CD4-positive, alpha-beta memory T cell (primary cell): Measurements from ENCODE around the gene ZCCHC10. TPM values are rescaled to one million over a fixed set of nuclear protein-coding genes. Genes with fewer than 3 reads are reported as not detected.

Experiments used
- CTCF ChIA-PET: fragments of 350-600 bp; sonication (Branson Sonifier 250); formaldehyde crosslinking; loops from one replicate; lab custom pipeline; 2021; ENCODE audit warnings: inconsistent platforms; ENCODE audit not compliant: partially characterized antibody; lab: Charles Lee
- POLR2A ChIA-PET: fragments of 350-600 bp; sonication (Branson Sonifier 250); formaldehyde crosslinking; loops from one replicate; lab custom pipeline; 2021; ENCODE audit not compliant: partially characterized antibody; lab: Charles Lee
- DNase-seq, 5 donors: peaks; one replicate each; pipeline versions ENCODE4 v3.0.0 to v3.0.0-alpha.2; 2020 to 2022; ENCODE audit warnings: mixed read lengths in 1 of 5
- H3K27ac ChIP-seq: one replicate; pipeline ENCODE4 v1.7.0; 2013; ENCODE audit warnings: low read depth, low read length
- H3K27me3 ChIP-seq: 2 replicates; pipeline ENCODE4 v1.7.0; 2013; ENCODE audit warnings: mild to moderate bottlenecking, low read length, moderate library complexity; ENCODE audit not compliant: insufficient read depth
- H3K36me3 ChIP-seq: 2 replicates; pipeline ENCODE4 v1.7.0; 2013; ENCODE audit warnings: mild to moderate bottlenecking, low read length, moderate library complexity; ENCODE audit not compliant: insufficient read depth
- H3K4me1 ChIP-seq: 2 replicates; pipeline ENCODE4 v1.7.0; 2013; ENCODE audit warnings: mild to moderate bottlenecking, low read length, moderate library complexity; ENCODE audit not compliant: insufficient read depth
- H3K4me3 ChIP-seq, 2 donors: one replicate each; pipeline ENCODE4 v1.7.0; 2013; ENCODE audit warnings: low read length in 2 of 2, mild to moderate bottlenecking in 1 of 2
- H3K9me3 ChIP-seq, 2 donors: one replicate each; pipeline ENCODE4 v1.7.0; 2013; ENCODE audit warnings: low read length in 2 of 2, control low read depth in 1 of 2; ENCODE audit not compliant: control insufficient read depth in 1 of 2
- H3K27ac Mint-ChIP-seq, 7 donors: one replicate each; pipeline ENCODE4 v1.8.0; 2020 to 2021; ENCODE audit warnings: mixed read lengths in 7 of 7, mild to moderate bottlenecking in 6 of 7, inconsistent platforms in 3 of 7, moderate library complexity in 3 of 7
- H3K27me3 Mint-ChIP-seq, 2 donors: one replicate each; pipeline ENCODE4 v1.8.0; 2020 to 2021; ENCODE audit warnings: mixed read lengths in 2 of 2
- H3K36me3 Mint-ChIP-seq, 2 donors: one replicate each; pipeline ENCODE4 v1.8.0; 2020 to 2021; ENCODE audit warnings: mixed read lengths in 2 of 2, inconsistent platforms in 1 of 2, mild to moderate bottlenecking in 1 of 2
- H3K4me1 Mint-ChIP-seq, 4 donors: one replicate each; pipeline ENCODE4 v1.8.0; 2020 to 2021; ENCODE audit warnings: mixed read lengths in 4 of 4, mild to moderate bottlenecking in 1 of 4
- H3K4me3 Mint-ChIP-seq, 8 donors: one replicate each; pipeline ENCODE4 v1.8.0; 2020 to 2021; ENCODE audit warnings: mixed read lengths in 8 of 8, mild to moderate bottlenecking in 7 of 8, moderate library complexity in 6 of 8, inconsistent platforms in 3 of 8
- H3K9me3 Mint-ChIP-seq, 8 donors: one replicate each; pipeline ENCODE4 v1.8.0; 2020 to 2021; ENCODE audit warnings: mixed read lengths in 8 of 8, mild to moderate bottlenecking in 5 of 8, inconsistent platforms in 3 of 8, moderate library complexity in 1 of 8
- intact Hi-C: fragments of 100-400 bp; cut with micrococcal nuclease; formaldehyde crosslinking; loops from one replicate; pipeline ENCODE4 v1.15.1; 2023
- polyA plus RNA-seq, 2 donors: library from polyadenylated mRNA; unstranded; fragments of 300-500 nt; fragmentation: Illumina TruSeq; gene quantifications; one replicate each; pipeline ENCODE4 v1.2.3, GENCODE V29; 2021
- total RNA-seq, 2 experiments: library from RNA; stranded (reverse); gene quantifications; one replicate each; pipeline ENCODE4 v1.2.3, GENCODE V29; 2021

The ZCCHC10 gene
- total RNA-seq: 10 to 100 TPM; 20.1 to 20.6 TPM
- 10 to 100 TPM; 46.8 to 50.2 TPM for polyA plus RNA-seq

GRCh38 chr5:133025804-133026663, at the start of gene ZCCHC10:
TSS of gene ZCCHC10 (minus strand) at chr5:133026549. CDS start at chr5:133026537, 12 bp downstream.
- Mint-ChIP-seq H3K4me3 (peak within 1 kb of the TSS; percentile 92 to 97 (median 96)), H3K36me3 (peaks cover 3 to 27% of the 10 kb centered on the region in 2 donors), H3K9me3 (no peaks in the 10 kb centered on the region), H3K27me3 (no peaks in the 10 kb centered on the region), H3K27ac (peak within 1 kb of the TSS; percentile 94 to 98 (median 97)), H3K4me1 (peaks cover 14 to 30% (median 18%) of the 10 kb centered on the region in 4 donors)
- POLR2A ChIA-PET: interaction anchor here (2.9 to 4.6 kb wide), 2 partner anchors 25 to 63 kb away, joined by 19 to 36 read pairs; partner anchors contain the start of genes AFF4 and HSPA4
- H3K36me3 ChIP-seq: no peaks in the 10 kb centered on the region
- intact Hi-C loops: loop anchor here (1.0 kb wide), 2 partner anchors 25 to 63 kb away; partner anchors contain the start of gene AFF4
- peaks cover 20% of the 10 kb centered on the region for H3K4me1 ChIP-seq
- CTCF ChIA-PET: no interaction called here
- peak within 1 kb of the TSS; percentile 98 for H3K27ac ChIP-seq
- DNase-seq: peak; percentile 86 to 92 (median 87)
- H3K9me3 ChIP-seq: no peaks in the 10 kb centered on the region
- peak within 1 kb of the TSS; percentile 81 to 92 for H3K4me3 ChIP-seq
- H3K27me3 ChIP-seq: no peaks in the 10 kb centered on the region

- Histone ChIP-seq H3K9me3 (no peaks in the 10 kb centered on the region), H3K4me1 (peaks cover 5% of the 10 kb centered on the region), H3K4me3 (no peak overlapping the region), H3K27me3 (no peaks in the 10 kb centered on the region), H3K36me3 (peaks cover 41% of the 10 kb centered on the region), H3K27ac (no peak overlapping the region)
- Mint-ChIP-seq H3K4me3 (no peak overlapping the region), H3K9me3 (no peaks in the 10 kb centered on the region), H3K27ac (peak overlapping the region in 1 of 7 donors; percentile 66), H3K36me3 (peaks cover 46 to 73% of the 10 kb centered on the region in 2 donors), H3K4me1 (peaks cover 15 to 25% (median 19%) of the 10 kb centered on the region in 4 donors), H3K27me3 (no peaks in the 10 kb centered on the region)
- intact Hi-C loops: no loop called here
- ChIA-PET POLR2A (no interaction called here), CTCF (no interaction called here)
- DNase-seq: no peak
Measured at GRCh38 chr5:133075572-133076536, 49.5 kb upstream of the ZCCHC10 start.

- Mint-ChIP-seq H3K27ac (no peak overlapping the region), H3K36me3 (peaks cover 58 to 82% of the 10 kb centered on the region in 2 donors), H3K4me3 (no peak overlapping the region), H3K4me1 (peaks cover 8 to 23% (median 12%) of the 10 kb centered on the region in 4 donors), H3K27me3 (no peaks in the 10 kb centered on the region), H3K9me3 (no peaks in the 10 kb centered on the region)
- no peak for DNase-seq
- no peaks in the 10 kb centered on the region for H3K9me3 ChIP-seq
- no peaks in the 10 kb centered on the region for H3K4me1 ChIP-seq
- no peak overlapping the region for H3K4me3 ChIP-seq
- POLR2A ChIA-PET: interaction anchor here (0.7 kb wide), 1 partner anchor 175 kb away, joined by 5 read pairs; no protein-coding TSS in a partner anchor
- intact Hi-C loops: no loop called here
- CTCF ChIA-PET: interaction anchor here (1.3 kb wide), 1 partner anchor 48 kb away, joined by 3 read pairs; no protein-coding TSS in a partner anchor
- peaks cover 47% of the 10 kb centered on the region for H3K36me3 ChIP-seq
- H3K27me3 ChIP-seq: no peaks in the 10 kb centered on the region
- no peak overlapping the region for H3K27ac ChIP-seq
Measured at GRCh38 chr5:133072021-133072420, 45.7 kb upstream of the ZCCHC10 start.

- H3K27ac Mint-ChIP-seq: peak overlapping the region in 1 of 7 donors; percentile 25
- no peak overlapping the region for H3K4me3 ChIP-seq
- peaks cover 33 to 57% of the 10 kb centered on the region in 2 donors for H3K36me3 Mint-ChIP-seq
- intact Hi-C loops: no loop called here
- H3K4me3 Mint-ChIP-seq: no peak overlapping the region
- CTCF ChIA-PET: no interaction called here
- peaks cover 19 to 35% (median 28%) of the 10 kb centered on the region in 4 donors for H3K4me1 Mint-ChIP-seq
- no peak for DNase-seq
- peaks cover 25% of the 10 kb centered on the region for H3K4me1 ChIP-seq
- H3K27me3 ChIP-seq: no peaks in the 10 kb centered on the region
- no peaks in the 10 kb centered on the region for H3K9me3 ChIP-seq
- H3K27ac ChIP-seq: no peak overlapping the region
- H3K36me3 ChIP-seq: peaks cover 17% of the 10 kb centered on the region
- H3K27me3 Mint-ChIP-seq: no peaks in the 10 kb centered on the region
- POLR2A ChIA-PET: no interaction called here
- H3K9me3 Mint-ChIP-seq: no peaks in the 10 kb centered on the region
Measured at GRCh38 chr5:133066045-133066444, 39.7 kb upstream of the ZCCHC10 start.

- intact Hi-C loops: no loop called here
- Histone ChIP-seq H3K4me3 (no peak overlapping the region), H3K4me1 (peaks cover 27% of the 10 kb centered on the region), H3K27me3 (no peaks in the 10 kb centered on the region), H3K9me3 (no peaks in the 10 kb centered on the region), H3K36me3 (peaks cover 17% of the 10 kb centered on the region), H3K27ac (no peak overlapping the region)
- no peak for DNase-seq
- H3K9me3 Mint-ChIP-seq: no peaks in the 10 kb centered on the region
- H3K27ac Mint-ChIP-seq: peak overlapping the region in 1 of 7 donors; percentile 34
- H3K4me3 Mint-ChIP-seq: no peak overlapping the region
- H3K36me3 Mint-ChIP-seq: peaks cover 29 to 54% of the 10 kb centered on the region in 2 donors
- H3K27me3 Mint-ChIP-seq: no peaks in the 10 kb centered on the region
- POLR2A ChIA-PET: no interaction called here
- H3K4me1 Mint-ChIP-seq: peaks cover 19 to 39% (median 28%) of the 10 kb centered on the region in 4 donors
- CTCF ChIA-PET: no interaction called here
Measured at GRCh38 chr5:133065471-133065870, 39.1 kb upstream of the ZCCHC10 start.

GRCh38 chr5:133063965-133064364, 37.6 kb upstream of the ZCCHC10 start:
- Mint-ChIP-seq H3K4me3 (no peak overlapping the region), H3K27me3 (no peaks in the 10 kb centered on the region), H3K36me3 (peaks cover 23 to 42% of the 10 kb centered on the region in 2 donors), H3K27ac (no peak overlapping the region), H3K4me1 (peaks cover 22 to 44% (median 32%) of the 10 kb centered on the region in 4 donors), H3K9me3 (no peaks in the 10 kb centered on the region)
- no peak for DNase-seq
- peaks cover 14% of the 10 kb centered on the region for H3K36me3 ChIP-seq
- ChIA-PET CTCF (no interaction called here), POLR2A (no interaction called here)
- no peak overlapping the region for H3K4me3 ChIP-seq
- H3K27me3 ChIP-seq: no peaks in the 10 kb centered on the region
- peaks cover 34% of the 10 kb centered on the region for H3K4me1 ChIP-seq
- intact Hi-C loops: no loop called here
- no peak overlapping the region for H3K27ac ChIP-seq
- no peaks in the 10 kb centered on the region for H3K9me3 ChIP-seq
